H1 (cell line): ENCODE measurements around the gene RADIL. TPM values are rescaled to one million over a fixed set of nuclear protein-coding genes. Genes with fewer than 3 reads are reported as not detected.

Source experiments
- CTCF ChIA-PET: fragments of 300-600 bp; sonication (Branson Sonifier 250); formaldehyde crosslinking; loops from one replicate; lab custom pipeline; 2021; ENCODE audit not compliant: partially characterized antibody; lab: Charles Lee
- POLR2A ChIA-PET: fragments of 300-600 bp; sonication (Branson Sonifier 250); formaldehyde crosslinking; loops from one replicate; lab custom pipeline; 2021; ENCODE audit warnings: inconsistent platforms; ENCODE audit not compliant: partially characterized antibody; lab: Charles Lee
- DNase-seq, 2 experiments: peaks; one replicate each; pipeline versions ENCODE4 v3.0.0 to v3.0.0-alpha.2; 2010 to 2022; ENCODE audit warnings: low spot score in 2 of 2, low read depth in 1 of 2, mixed read lengths in 1 of 2
- FAIRE-seq: peaks from 2 replicates; lab custom pipeline; 2011; peaks lifted over from hg19 to GRCh38; lab: Jason Lieb, UNC
- H2AFZ ChIP-seq: 2 replicates; pipeline ENCODE4 v1.8.1; 2012; ENCODE audit warnings: low read length, inconsistent platforms
- H2AK5ac ChIP-seq: 2 replicates; pipeline ENCODE4 v1.6.1; 2013; ENCODE audit warnings: low read depth, low read length
- H2BK120ac ChIP-seq: replicated peaks from 2 replicates; pipeline ENCODE3; 2013; ENCODE audit warnings: low read depth, low read length, inconsistent platforms
- H2BK12ac ChIP-seq: 2 replicates; pipeline ENCODE4 v1.6.1; 2013; ENCODE audit warnings: low read depth, low read length
- H2BK15ac ChIP-seq: 2 replicates; pipeline ENCODE4 v1.6.1; 2013; ENCODE audit warnings: low read length
- H2BK20ac ChIP-seq: 2 replicates; pipeline ENCODE4 v1.6.1; 2013; ENCODE audit warnings: low read length
- H2BK5ac ChIP-seq: 2 replicates; pipeline ENCODE4 v1.6.1; 2013; ENCODE audit warnings: low read depth, low read length
- H3K14ac ChIP-seq: 2 replicates; pipeline ENCODE4 v1.6.1; 2013; ENCODE audit warnings: inconsistent platforms; ENCODE audit not compliant: insufficient read length
- H3K18ac ChIP-seq: 2 replicates; pipeline ENCODE4 v1.6.1; 2013; ENCODE audit warnings: low read length; ENCODE audit errors: extremely low read depth
- H3K23ac ChIP-seq: 2 replicates; pipeline ENCODE4 v1.6.1; 2013; ENCODE audit warnings: inconsistent platforms; ENCODE audit not compliant: insufficient read length
- H3K23me2 ChIP-seq: 2 replicates; pipeline ENCODE4 v1.6.1; 2013; ENCODE audit warnings: low read depth, low read length
- H3K27ac ChIP-seq: 2 replicates; pipeline ENCODE4 v1.6.1; 2011; ENCODE audit warnings: low read depth, low read length, inconsistent platforms
- H3K27me3 ChIP-seq, 4 experiments: replicated peaks in 1 of 4; 1 replicate in 1 of 4; 2 replicates in 3 of 4; pipeline versions ENCODE4 v1.6.1 to v1.8.1; 2011 to 2013; ENCODE audit warnings: low read length in 3 of 4, mild to moderate bottlenecking in 3 of 4, inconsistent platforms in 2 of 4, mixed read lengths in 2 of 4, moderate library complexity in 1 of 4; ENCODE audit not compliant: control insufficient read depth in 3 of 4, insufficient read depth in 3 of 4; ENCODE audit errors: extremely low read depth in 1 of 4
- H3K36me3 ChIP-seq, 4 experiments: 2 replicates each; pipeline versions ENCODE4 v1.6.1 to v1.8.1; 2011 to 2013; ENCODE audit warnings: mild to moderate bottlenecking in 4 of 4, low read length in 3 of 4, moderate library complexity in 2 of 4, control low read depth in 1 of 4, inconsistent platforms in 1 of 4; ENCODE audit not compliant: insufficient read depth in 4 of 4, control insufficient read depth in 2 of 4
- H3K4ac ChIP-seq: replicated peaks from 2 replicates; pipeline ENCODE3; 2013; ENCODE audit warnings: low read length, low read depth, mixed read lengths, inconsistent platforms; ENCODE audit not compliant: insufficient read length
- H3K4me1 ChIP-seq, 4 experiments: replicated peaks in 1 of 4; 1 replicate in 1 of 4; 2 replicates in 3 of 4; pipeline versions ENCODE4 v1.6.1 to v1.8.1; 2011 to 2013; ENCODE audit warnings: low read length in 3 of 4, inconsistent platforms in 2 of 4, mixed read lengths in 1 of 4; ENCODE audit not compliant: insufficient read depth in 4 of 4, control insufficient read depth in 3 of 4
- H3K4me2 ChIP-seq, 2 experiments: 2 replicates each; pipeline versions ENCODE4 v1.6.1 to v1.8.1; 2011 to 2013; ENCODE audit warnings: low read depth in 2 of 2, low read length in 2 of 2, control low read depth in 1 of 2, inconsistent platforms in 1 of 2, mild to moderate bottlenecking in 1 of 2; ENCODE audit not compliant: insufficient read depth in 1 of 2
- H3K4me3 ChIP-seq, 4 experiments: fragments of 200-600, 300-600 bp in 1 of 4; sonication (generic), shearing (Covaris generic), sonication (Bioruptor Twin) in 1 of 4; 2 replicates each; pipeline versions ENCODE4 v1.5.1 to v1.8.1; 2011 to 2016; ENCODE audit warnings: low read length in 4 of 4, low read depth in 3 of 4, control low read depth in 2 of 4, inconsistent platforms in 2 of 4, mild to moderate bottlenecking in 2 of 4, mixed read lengths in 1 of 4, moderate library complexity in 1 of 4; ENCODE audit not compliant: insufficient read depth in 2 of 4; ENCODE audit errors: extremely low read depth in 1 of 4
- H3K56ac ChIP-seq: replicated peaks from 2 replicates; pipeline ENCODE3; 2013; ENCODE audit warnings: low read depth, mild to moderate bottlenecking, mixed read lengths, low read length, inconsistent platforms; ENCODE audit not compliant: insufficient read length
- H3K79me1 ChIP-seq: 2 replicates; pipeline ENCODE4 v1.6.1; 2013; ENCODE audit warnings: low read depth, low read length, control low read depth
- H3K79me2 ChIP-seq, 2 experiments: 2 replicates each; pipeline versions ENCODE4 v1.6.1 to v1.8.1; 2012 to 2013; ENCODE audit warnings: low read length in 2 of 2, mild to moderate bottlenecking in 2 of 2, inconsistent platforms in 1 of 2; ENCODE audit not compliant: insufficient read depth in 2 of 2, control insufficient read depth in 1 of 2
- H3K9ac ChIP-seq, 4 experiments: replicated peaks in 1 of 4; 1 replicate in 1 of 4; 2 replicates in 3 of 4; pipeline versions ENCODE4 v1.6.1 to v1.8.1; 2011 to 2013; ENCODE audit warnings: low read depth in 3 of 4, low read length in 3 of 4, control low read depth in 2 of 4, mild to moderate bottlenecking in 2 of 4, moderate library complexity in 2 of 4, inconsistent platforms in 1 of 4; ENCODE audit errors: extremely low read depth in 1 of 4
- H3K9me3 ChIP-seq, 2 experiments: 2 replicates each; pipeline versions ENCODE4 v1.6.1 to v1.8.1; 2012 to 2013; ENCODE audit warnings: mild to moderate bottlenecking in 2 of 2, moderate library complexity in 2 of 2, control low read depth in 1 of 2, inconsistent platforms in 1 of 2, low read depth in 1 of 2, low read length in 1 of 2, mixed read lengths in 1 of 2; ENCODE audit not compliant: insufficient read depth in 2 of 2
- H4K20me1 ChIP-seq, 2 experiments: replicated peaks in 1 of 2; 2 replicates each; pipeline versions ENCODE3 to v1.8.1; 2011 to 2013; ENCODE audit warnings: inconsistent platforms in 2 of 2, low read length in 2 of 2, mild to moderate bottlenecking in 1 of 2; ENCODE audit not compliant: insufficient read depth in 2 of 2, control insufficient read depth in 1 of 2
- H4K5ac ChIP-seq: 2 replicates; pipeline ENCODE4 v1.6.1; 2013; ENCODE audit warnings: low read length, low read depth, mixed read lengths, inconsistent platforms; ENCODE audit not compliant: insufficient read length
- H4K8ac ChIP-seq: 2 replicates; pipeline ENCODE4 v1.8.0; 2013; ENCODE audit warnings: mild to moderate bottlenecking, moderate library complexity, low read length, inconsistent platforms; ENCODE audit not compliant: insufficient read depth; ENCODE audit errors: extremely low read depth
- H4K91ac ChIP-seq: replicated peaks from 2 replicates; pipeline ENCODE3; 2013; ENCODE audit warnings: low read length, mixed read lengths, inconsistent platforms; ENCODE audit not compliant: insufficient read length
- BCL11A ChIP-seq, 2 experiments: IDR thresholded peaks; one replicate each; pipeline ENCODE4 v1.6.1; 2011; ENCODE audit warnings: low read depth in 2 of 2, low read length in 2 of 2, mild to moderate bottlenecking in 2 of 2
- CEBPB ChIP-seq: IDR thresholded peaks from 2 replicates; pipeline ENCODE4 v1.6.1; 2012; ENCODE audit warnings: low read depth, low read length
- RFX5 ChIP-seq: IDR thresholded peaks from 2 replicates; pipeline ENCODE4 v1.6.1; 2011; ENCODE audit warnings: low read depth, low read length, improper control_type of control experiment, borderline replicate concordance
- WGBS, 2 experiments: shearing (Covaris generic) in 1 of 2; methylation state at CpG; one replicate each; pipeline versions ENCODE4 v1.1.6 to v1.1.7; 2013 to 2015; ENCODE audit warnings: low lambda C conversion rate in 2 of 2, mixed read lengths in 2 of 2, inconsistent platforms in 1 of 2, low coverage in 1 of 2, missing lambda C conversion rate in 1 of 2; ENCODE audit not compliant: insufficient replicate concordance in 2 of 2, insufficient coverage in 1 of 2, insufficient read length in 1 of 2; ENCODE audit errors: extremely low coverage in 1 of 2, missing lambda C conversion rate in 1 of 2; 5-methylcytosine and 5-hydroxymethylcytosine counted together
- polyA plus RNA-seq, 7 experiments: library from polyadenylated mRNA; depleted of rRNA in 3 of 7; stranded (reverse) in 5 of 7; unstranded in 2 of 7; fragments of >200 nt in 5 of 7; fragments of 200-250 nt in 2 of 7; gene quantifications; 1 replicate in 5 of 7; 2 replicates in 1 of 7; 4 replicates in 1 of 7; pipeline versions ENCODE4 v1.2.1 to v1.2.3, GENCODE V29; 2011 to 2013; ENCODE audit warnings: missing spikeins in 2 of 7, mixed read lengths in 2 of 7
- total RNA-seq: library from RNA; stranded (reverse); fragmentation: NEBNext Ultra II Directional; extraction: Animal tissue kit (Norgen Biotek cat#: 25700); gene quantifications from 2 replicates; pipeline ENCODE4 v1.2.1, GENCODE V29; 2021

RADIL gene
- total and polyA plus RNA-seq, 2 of the 8 experiments (the other 6 are each of a cell fraction or from before 2014, with no cell fraction given), result 5.0 to 5.4 TPM

GRCh38 chr7:4763091-4763793, 120.3 kb downstream of the RADIL start:
- Histone ChIP-seq H3K18ac (no peak overlapping the region), H4K8ac (no peak overlapping the region), H2BK5ac (no peak overlapping the region), H3K14ac (no peak overlapping the region), H2BK20ac (no peak overlapping the region), H3K27me3 (no peaks in the 10 kb centered on the region), H2BK15ac (no peak overlapping the region), H3K79me2 (no peaks in the 10 kb centered on the region), H3K23me2 (no peaks in the 10 kb centered on the region)
- TF ChIP-seq RFX5, result no peak
- TF ChIP-seq BCL11A (IDR thresholded peaks at IDR 0.05; ENCODE audit: low read depth in 2 of 2, low read length in 2 of 2), result no peak
- no peak for TF ChIP-seq CEBPB
- TF ChIP-seq, all 59 proteins: peak for 0
- POLR2A ChIA-PET, result interaction anchor here (1.6 kb wide), 1 partner anchor 12 kb away, joined by 6 read pairs; the partner anchor contains the start of gene AP5Z1
- H3K4me2 ChIP-seq, result no peak overlapping the region
- H3K4me3 ChIP-seq, result no peak overlapping the region
- 98% methylated on average over 26 of the region's 32 CpGs; no CpG with 5 or more reads in 1 of the 2 experiments for WGBS, 2 experiments
- no peak overlapping the region for H2BK120ac ChIP-seq
- FAIRE-seq (no peak), DNase-seq (no peak)
- H2AK5ac ChIP-seq, result no peak overlapping the region
- H3K4ac ChIP-seq, result no peak overlapping the region
- no peak overlapping the region for H4K5ac ChIP-seq
- CTCF ChIA-PET, result interaction anchor here (1.9 kb wide), 1 partner anchor 35 kb away, joined by 5 read pairs; no protein-coding TSS in a partner anchor
- no peaks in the 10 kb centered on the region for H3K9me3 ChIP-seq
- H3K23ac ChIP-seq, result no peak overlapping the region
- H4K20me1 ChIP-seq, result peaks cover 0 to 1% of the 10 kb centered on the region in 2 experiments
- no peak overlapping the region for H2BK12ac ChIP-seq
- H3K79me1 ChIP-seq, result no peaks in the 10 kb centered on the region
- H3K36me3 ChIP-seq, result peaks cover 0 to 5% (median 0%) of the 10 kb centered on the region in 4 experiments; a peak in 2 of 8 replicates
- H4K91ac ChIP-seq, result no peak overlapping the region
- H3K27ac ChIP-seq, result no peak overlapping the region
- H3K56ac ChIP-seq, result no peak overlapping the region
- no peak overlapping the region for H3K9ac ChIP-seq
- no peaks in the 10 kb centered on the region for H3K4me1 ChIP-seq
- no peak overlapping the region for H2AFZ ChIP-seq
